ENCODE data around the gene BNIPL. TPM values are rescaled to one million over a fixed set of nuclear protein-coding genes. Genes with fewer than 3 reads are reported as not detected.

Gene BNIPL
- total and polyA plus RNA-seq, 2 donors from 2014 or later, result 0.54 to 3.1 TPM

GRCh38 chr1:151051356-151052009 is 15.1 kb downstream of the BNIPL start:
- Histone ChIP-seq H3K9me3 (ENCODE audit: control insufficient read depth in 2 of 3, insufficient read depth in 1 of 3, low read length in 3 of 3) (no peaks in the 10 kb centered on the region), H3K27ac (ENCODE audit: low read depth in 2 of 2, low read length in 2 of 2) (no peak overlapping the region), H3K27me3 (ENCODE audit: control insufficient read depth, insufficient read depth, low read length) (no peaks in the 10 kb centered on the region), H3K4me1 (ENCODE audit: control insufficient read depth in 2 of 3, insufficient read depth in 2 of 3, low read depth in 1 of 3, low read length in 3 of 3) (peaks cover 3 to 14% (median 12%) of the 10 kb centered on the region in 3 donors), H3K4me3 (ENCODE audit: low read length in 3 of 3) (no peak overlapping the region), H3K9ac (ENCODE audit: low read length in 3 of 3) (no peak overlapping the region), H3K36me3 (ENCODE audit: control insufficient read depth in 2 of 3, insufficient read depth in 3 of 3, low read length in 3 of 3) (peaks cover 5 to 43% (median 26%) of the 10 kb centered on the region in 3 donors)
- no peak for TF ChIP-seq CTCF (IDR thresholded peaks at IDR 0.05; ENCODE audit: borderline replicate concordance, extremely low read depth, insufficient read depth)
- FAIRE-seq, result no peak
- no peak for DNase-seq
- intact Hi-C loops (cut with DNase I), result no loop called here

DNA sequence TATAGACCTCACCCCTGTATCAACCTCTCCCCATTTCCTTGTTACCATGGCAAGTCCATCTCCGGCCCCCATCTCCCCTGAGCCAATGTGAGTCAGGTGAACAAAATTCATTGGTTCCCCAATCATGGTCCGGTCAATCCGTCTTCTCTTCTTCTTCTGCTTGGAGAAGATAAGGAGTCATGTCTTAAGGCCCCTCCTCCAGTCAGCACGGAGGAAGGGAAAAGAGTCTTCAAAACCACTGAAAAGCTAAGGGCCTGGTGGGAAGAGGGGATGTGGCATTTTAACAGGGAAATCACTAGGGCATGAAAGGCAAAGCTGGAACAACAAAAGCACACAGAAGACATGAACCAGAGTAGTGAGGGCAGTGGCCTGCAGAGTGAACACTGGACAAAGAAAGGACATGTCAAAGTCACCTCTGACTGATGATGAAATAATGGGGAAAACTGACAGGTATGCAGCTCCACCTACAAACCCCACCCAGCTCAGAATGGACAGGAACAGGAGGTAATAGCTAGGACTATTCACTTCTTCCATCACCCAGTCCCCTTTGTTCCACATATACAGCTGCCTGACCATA is 18.7 kb downstream of the BNIPL start:
- Histone ChIP-seq H3K9ac (ENCODE audit: low read length in 3 of 3) (peak overlapping the region in 1 of 3 donors; percentile 13), H3K4me3 (ENCODE audit: low read length in 3 of 3) (peak overlapping the region in 1 of 3 donors; percentile 21), H3K4me1 (ENCODE audit: control insufficient read depth in 2 of 3, insufficient read depth in 2 of 3, low read depth in 1 of 3, low read length in 3 of 3) (peaks cover 4 to 21% (median 18%) of the 10 kb centered on the region in 3 donors), H3K36me3 (ENCODE audit: control insufficient read depth in 2 of 3, insufficient read depth in 3 of 3, low read length in 3 of 3) (peaks cover 7 to 48% (median 26%) of the 10 kb centered on the region in 3 donors), H3K9me3 (ENCODE audit: control insufficient read depth in 2 of 3, insufficient read depth in 1 of 3, low read length in 3 of 3) (no peaks in the 10 kb centered on the region), H3K27ac (ENCODE audit: low read depth in 2 of 2, low read length in 2 of 2) (no peak overlapping the region), H3K27me3 (ENCODE audit: control insufficient read depth, insufficient read depth, low read length) (no peaks in the 10 kb centered on the region)
- DNase-seq (no peak), FAIRE-seq (no peak)
- intact Hi-C loops (cut with DNase I), result no loop called here
- no peak for TF ChIP-seq CTCF (IDR thresholded peaks at IDR 0.05; ENCODE audit: borderline replicate concordance, extremely low read depth, insufficient read depth)

GRCh38 chr1:151055581-151055980 is 19.2 kb downstream of the BNIPL start:
- Histone ChIP-seq H3K9ac (ENCODE audit: low read length in 3 of 3) (peak overlapping the region in 1 of 3 donors; percentile 13), H3K27ac (ENCODE audit: low read depth in 2 of 2, low read length in 2 of 2) (peak overlapping the region in 1 of 2 donors; percentile 47), H3K4me1 (ENCODE audit: control insufficient read depth in 2 of 3, insufficient read depth in 2 of 3, low read depth in 1 of 3, low read length in 3 of 3) (peaks cover 4 to 20% (median 18%) of the 10 kb centered on the region in 3 donors), H3K27me3 (ENCODE audit: control insufficient read depth, insufficient read depth, low read length) (no peaks in the 10 kb centered on the region), H3K36me3 (ENCODE audit: control insufficient read depth in 2 of 3, insufficient read depth in 3 of 3, low read length in 3 of 3) (peaks cover 7 to 48% (median 26%) of the 10 kb centered on the region in 3 donors), H3K4me3 (ENCODE audit: low read length in 3 of 3) (peak overlapping the region in 1 of 3 donors; percentile 21), H3K9me3 (ENCODE audit: control insufficient read depth in 2 of 3, insufficient read depth in 1 of 3, low read length in 3 of 3) (no peaks in the 10 kb centered on the region)
- no peak for TF ChIP-seq CTCF (IDR thresholded peaks at IDR 0.05; ENCODE audit: borderline replicate concordance, extremely low read depth, insufficient read depth)
- FAIRE-seq, result no peak
- intact Hi-C loops (cut with DNase I), result no loop called here
- DNase-seq, result no peak
